GM12878 (cell line): ENCODE data around the gene C1orf35.

Experiments used
- EGR1 ChIP-seq, 2 experiments: IDR thresholded peaks; 1 replicate in 1 of 2; 2 replicates in 1 of 2; pipeline ENCODE4 v1.6.1; 2011 to 2012; ENCODE audit warnings: low read depth in 2 of 2, low read length in 2 of 2, borderline replicate concordance in 1 of 2, mild to moderate bottlenecking in 1 of 2, moderate library complexity in 1 of 2
- TBL1XR1 ChIP-seq: IDR thresholded peaks from 2 replicates; pipeline ENCODE4 v1.6.1; 2012; ENCODE audit warnings: low read depth, low read length, improper control_type of control experiment

GRCh38 chr1:228063251-228064191 lies 39.6 kb downstream of the C1orf35 start:
- TF ChIP-seq EGR1 (IDR thresholded peaks at IDR 0.05; ENCODE audit: borderline replicate concordance in 1 of 2, low read depth in 2 of 2, low read length in 2 of 2) = no peak
- no peak for TF ChIP-seq TBL1XR1
